ENCODE data around the gene MTMR10.

- no peak for TF ChIP-seq KDM1A (IDR thresholded peaks at IDR 0.05; ENCODE audit: low read depth)
- no peak for TF ChIP-seq CTCF (IDR thresholded peaks at IDR 0.05)
- no peak for TF ChIP-seq MYC (IDR thresholded peaks at IDR 0.05; ENCODE audit: borderline replicate concordance, low read length)
- TF ChIP-seq SMC3 (IDR thresholded peaks at IDR 0.05), result no peak
- TF ChIP-seq ELK1 (IDR thresholded peaks at IDR 0.05; ENCODE audit: low read depth, low read length), result no peak
- TF ChIP-seq POLR2A (IDR thresholded peaks at IDR 0.05; ENCODE audit: low read length), result no peak
- TF ChIP-seq POLR2AphosphoS2 (conservative IDR thresholded peaks at IDR 0.05; ENCODE audit: low read length), result no peak
- TF ChIP-seq RAD21 (conservative IDR thresholded peaks at IDR 0.05 in 1 of 2, IDR thresholded peaks at IDR 0.05 in 1 of 2), result no peak
- TF ChIP-seq PBX3 (IDR thresholded peaks at IDR 0.05), result no peak
- no peak for TF ChIP-seq BHLHE40 (IDR thresholded peaks at IDR 0.05; ENCODE audit: low read depth, low read length)
- no peak for TF ChIP-seq CBX2 (IDR thresholded peaks at IDR 0.05; ENCODE audit: borderline replicate concordance, low read depth)
- no peak for TF ChIP-seq CHD2 (IDR thresholded peaks at IDR 0.05; ENCODE audit: low read length, partially characterized antibody)
- no peak for TF ChIP-seq JUN (IDR thresholded peaks at IDR 0.05)
These were observed 21.7 kb downstream of the MTMR10 start for GRCh38 chr15:30969724-30970123.

All from A549 (cell line).